GM13976 (cell line): ENCODE data around the gene SEMA6A.

Experiments used
- DNase-seq: peaks from one replicate; pipeline ENCODE4 v3.0.0; 2012; ENCODE audit warnings: low spot score
- in situ Hi-C: fragments of 300-500 bp; cut with MboI; formaldehyde crosslinking; loops from one replicate; pipeline ENCODE4 v1.12.0; 2022; ENCODE audit warnings: low sequenced_read_pairs, mixed read lengths, inconsistent platforms; ENCODE audit not compliant: unreplicated experiment
- TF ChIP-seq, protein P1 (sequence below): IDR thresholded peaks from 2 replicates; pipeline ENCODE4 v1.5.1; 2012; ENCODE audit warnings: borderline replicate concordance, mild to moderate bottlenecking; ENCODE audit not compliant: insufficient read depth; ENCODE audit errors: extremely low read depth, missing control alignments, control extremely low read depth

Gene SEMA6A

DNA sequence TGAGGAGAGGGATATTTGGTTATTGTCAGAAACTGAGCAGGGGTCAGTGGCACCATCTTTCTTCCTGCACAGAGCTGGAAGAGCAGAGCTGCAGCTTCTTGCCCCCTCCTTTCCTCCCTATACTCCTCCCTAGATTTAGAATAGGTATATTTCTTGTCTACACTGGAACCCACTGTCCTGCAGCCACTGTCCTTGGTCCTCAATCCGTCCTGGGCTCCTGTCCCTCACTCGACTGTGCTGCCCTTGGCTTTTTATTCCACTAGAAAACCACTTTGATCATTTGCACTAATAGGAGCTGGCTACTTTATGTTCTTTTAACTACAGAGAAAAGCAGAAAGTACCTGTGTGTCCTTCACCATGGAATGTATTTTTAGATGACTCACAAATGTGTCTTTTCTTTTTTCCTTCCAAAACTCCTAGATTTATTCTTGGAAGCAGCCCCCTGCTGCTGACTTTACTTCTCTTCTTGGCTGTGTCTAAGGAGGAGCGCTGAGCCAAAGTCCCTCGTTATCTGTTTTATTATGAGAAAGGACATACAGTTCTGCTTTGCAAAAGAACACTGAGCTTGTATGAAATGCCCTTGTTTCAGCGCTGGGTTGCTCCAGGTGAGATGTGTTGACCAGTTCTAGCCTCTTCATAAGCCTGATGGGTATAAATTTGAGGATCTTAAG is 150.9 kb downstream of the SEMA6A start:
- no peak for DNase-seq
- TF ChIP-seq, protein P1, sequence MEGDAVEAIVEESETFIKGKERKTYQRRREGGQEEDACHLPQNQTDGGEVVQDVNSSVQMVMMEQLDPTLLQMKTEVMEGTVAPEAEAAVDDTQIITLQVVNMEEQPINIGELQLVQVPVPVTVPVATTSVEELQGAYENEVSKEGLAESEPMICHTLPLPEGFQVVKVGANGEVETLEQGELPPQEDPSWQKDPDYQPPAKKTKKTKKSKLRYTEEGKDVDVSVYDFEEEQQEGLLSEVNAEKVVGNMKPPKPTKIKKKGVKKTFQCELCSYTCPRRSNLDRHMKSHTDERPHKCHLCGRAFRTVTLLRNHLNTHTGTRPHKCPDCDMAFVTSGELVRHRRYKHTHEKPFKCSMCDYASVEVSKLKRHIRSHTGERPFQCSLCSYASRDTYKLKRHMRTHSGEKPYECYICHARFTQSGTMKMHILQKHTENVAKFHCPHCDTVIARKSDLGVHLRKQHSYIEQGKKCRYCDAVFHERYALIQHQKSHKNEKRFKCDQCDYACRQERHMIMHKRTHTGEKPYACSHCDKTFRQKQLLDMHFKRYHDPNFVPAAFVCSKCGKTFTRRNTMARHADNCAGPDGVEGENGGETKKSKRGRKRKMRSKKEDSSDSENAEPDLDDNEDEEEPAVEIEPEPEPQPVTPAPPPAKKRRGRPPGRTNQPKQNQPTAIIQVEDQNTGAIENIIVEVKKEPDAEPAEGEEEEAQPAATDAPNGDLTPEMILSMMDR, result no peak
- in situ Hi-C loops, result no loop called here

DNA sequence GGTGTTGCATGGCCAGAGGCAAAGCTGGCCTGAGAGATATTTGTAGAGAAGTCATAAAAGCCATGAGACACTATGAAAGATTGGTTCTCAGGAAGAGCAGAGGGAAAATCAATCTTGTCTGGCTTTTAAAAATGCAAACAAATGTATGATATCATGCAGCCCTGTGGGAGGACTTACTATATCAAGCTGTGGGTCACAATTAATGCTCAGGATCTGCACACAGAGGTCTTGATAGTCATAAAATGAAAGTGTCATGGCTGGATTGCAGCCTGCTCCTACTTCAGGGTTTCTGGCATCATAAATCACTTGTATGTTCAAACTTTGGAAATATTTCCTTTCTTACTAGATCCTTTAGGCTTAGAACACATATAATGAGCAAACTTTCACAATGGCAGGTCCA is 151.5 kb downstream of the SEMA6A start:
- TF ChIP-seq, protein P1, result no peak
- in situ Hi-C loops, result no loop called here
- no peak for DNase-seq

DNA sequence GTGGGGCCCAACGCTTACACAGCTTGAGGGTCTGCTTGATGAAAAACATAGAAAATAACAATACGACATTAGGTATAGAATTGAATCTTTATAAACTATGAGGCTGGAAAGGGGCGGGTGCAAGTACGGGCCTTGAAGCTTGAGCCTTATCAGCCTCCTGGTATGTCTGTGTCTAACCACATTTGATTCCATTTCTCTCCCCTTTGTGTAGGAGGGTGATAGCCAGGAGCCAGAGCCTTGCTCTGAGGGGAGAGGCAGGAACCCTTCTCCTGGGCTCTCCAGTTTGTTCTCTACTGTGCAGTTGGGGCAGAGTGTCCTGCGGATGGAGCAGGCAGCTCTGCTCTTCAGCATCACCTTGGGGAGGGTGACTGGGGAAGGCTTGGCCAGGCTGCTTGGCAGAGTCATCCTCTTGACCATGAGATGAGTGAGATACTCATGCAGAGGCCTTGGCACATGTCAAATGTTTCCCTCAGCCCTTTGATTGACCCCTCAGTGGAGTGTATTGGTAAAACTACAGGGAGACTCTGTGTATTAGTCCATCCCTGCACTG is 153.5 kb downstream of the SEMA6A start:
- TF ChIP-seq, protein P1, result no peak
- in situ Hi-C loops, result no loop called here
- no peak for DNase-seq

DNA sequence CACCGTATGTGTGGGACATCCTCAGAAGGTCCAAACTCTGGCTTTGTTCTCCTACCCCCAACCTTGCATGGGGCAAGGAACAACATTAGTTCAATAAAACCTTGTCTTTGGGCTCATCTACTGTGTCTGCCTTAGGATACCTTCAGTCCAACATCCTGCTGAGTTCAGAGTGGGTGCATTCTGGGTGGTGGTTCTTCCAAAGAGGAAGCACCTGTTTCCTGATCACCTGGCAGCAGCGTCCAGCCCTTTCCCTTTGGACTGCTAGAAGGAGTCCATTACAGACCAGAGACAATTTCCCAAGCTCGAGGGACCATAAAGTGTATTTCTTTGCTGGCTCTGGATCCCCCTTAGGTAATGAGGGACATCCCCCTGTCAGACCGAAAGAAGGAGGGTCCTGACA is 154.1 kb downstream of the SEMA6A start:
- no peak for DNase-seq
- TF ChIP-seq, protein P1, result no peak
- in situ Hi-C loops, result no loop called here

DNA sequence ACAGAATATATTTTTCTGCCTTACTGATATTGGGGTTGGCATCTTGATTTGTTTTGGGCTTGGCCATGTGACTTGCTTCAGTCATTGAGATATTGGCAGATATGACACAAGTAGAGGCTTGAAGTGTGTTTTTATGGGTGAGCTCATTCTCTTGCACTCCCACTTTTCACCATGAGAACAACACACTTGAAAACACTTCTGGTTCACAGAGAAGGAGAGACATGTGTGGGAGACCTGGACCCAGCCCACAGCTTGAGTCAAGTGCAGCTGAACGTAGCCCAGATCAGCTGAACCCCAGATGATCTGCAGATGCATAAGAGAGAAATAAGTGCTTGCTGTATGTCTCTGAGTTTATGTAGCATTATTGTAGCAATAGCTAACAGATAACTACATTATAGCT is 155.4 kb downstream of the SEMA6A start:
- TF ChIP-seq, protein P1, result no peak
- DNase-seq, result no peak
- in situ Hi-C loops, result no loop called here

DNA sequence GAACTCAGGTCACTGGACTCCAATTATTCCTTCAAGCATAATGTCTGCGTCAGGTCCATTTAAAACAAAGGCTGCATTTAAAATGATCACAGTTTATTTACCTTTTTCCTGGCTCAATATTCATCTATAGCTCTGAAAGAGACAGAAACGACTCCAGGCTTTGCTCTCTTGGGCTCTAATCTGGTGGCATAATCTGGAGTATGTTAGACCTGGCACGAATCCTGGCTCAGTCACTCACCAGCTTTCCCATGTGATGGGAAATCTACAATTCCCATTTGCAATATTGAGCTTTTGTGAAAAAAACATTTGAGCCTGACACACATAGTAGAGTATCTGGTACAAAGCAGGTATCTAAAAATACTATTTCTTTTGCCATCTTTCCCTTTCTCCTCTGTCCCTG is 155.8 kb downstream of the SEMA6A start:
- no peak for DNase-seq
- in situ Hi-C loops, result no loop called here
- TF ChIP-seq, protein P1, result no peak

DNA sequence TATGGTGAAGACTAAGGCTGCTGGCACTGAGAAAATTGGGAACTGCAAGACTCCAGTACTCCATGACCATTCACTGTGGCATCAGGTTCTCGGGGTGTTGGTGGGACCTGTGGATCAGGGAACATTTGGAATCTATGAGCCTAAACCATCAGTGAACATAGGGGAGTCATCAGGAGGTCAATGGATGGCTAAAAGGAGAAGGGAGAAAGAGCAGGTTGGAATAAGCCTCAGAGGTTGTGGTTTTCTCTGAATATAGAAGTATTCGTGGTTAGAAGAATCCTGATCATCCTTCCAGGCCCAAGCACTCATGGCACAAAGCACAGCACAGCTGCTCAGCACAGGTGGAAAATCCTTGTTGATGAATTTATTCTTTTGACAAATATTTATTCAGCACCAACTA is 156.6 kb downstream of the SEMA6A start:
- TF ChIP-seq, protein P1, result no peak
- no peak for DNase-seq
- in situ Hi-C loops, result no loop called here
